ENCODE results near the gene NIPAL4.
"Not testable (repeated sequence)": the region's sequence is repeated elsewhere in the genome, so short reads cannot be mapped to it uniquely, and the experiment has no call there.

The NIPAL4 gene

GRCh38 chr5:157459715-157460599 is at the start of gene NIPAL4:
NIPAL4 (plus strand) TSS chr5:157460213; CDS start chr5:157460321, 108 bp downstream.
- peak; percentile 41 for DNase-seq

- DNase-seq = no peak
These were observed 44.2 kb upstream of the NIPAL4 start for GRCh38 chr5:157415838-157416237.

GRCh38 chr5:157419521-157419920 is 40.5 kb upstream of the NIPAL4 start:
- not testable (repeated sequence) for DNase-seq

- not testable (repeated sequence) for DNase-seq
These were observed 30.1 kb upstream of the NIPAL4 start for GRCh38 chr5:157429920-157430319.

- no peak for DNase-seq
These were observed 28.3 kb upstream of the NIPAL4 start for GRCh38 chr5:157431544-157432200.

DNA sequence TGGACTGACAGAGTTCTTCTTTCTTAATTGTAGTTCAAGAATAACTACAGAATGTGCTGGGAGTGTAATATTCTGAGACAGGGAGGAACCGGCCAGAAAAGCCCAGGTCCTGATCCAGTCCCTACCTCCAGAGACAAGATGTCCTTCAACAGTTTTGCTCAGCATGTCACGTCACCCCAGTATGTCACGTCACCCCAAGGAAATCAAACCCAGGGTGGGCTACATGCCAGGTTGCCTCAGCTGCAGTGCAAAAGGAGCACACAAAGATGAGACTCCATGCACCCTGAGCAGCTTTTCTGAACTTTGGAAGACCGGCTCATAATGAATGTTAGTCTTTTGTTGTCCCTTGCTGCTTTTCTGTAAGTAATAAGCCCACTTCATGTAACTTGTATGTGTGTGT is 25.9 kb upstream of the NIPAL4 start:
- DNase-seq = no peak

DNA sequence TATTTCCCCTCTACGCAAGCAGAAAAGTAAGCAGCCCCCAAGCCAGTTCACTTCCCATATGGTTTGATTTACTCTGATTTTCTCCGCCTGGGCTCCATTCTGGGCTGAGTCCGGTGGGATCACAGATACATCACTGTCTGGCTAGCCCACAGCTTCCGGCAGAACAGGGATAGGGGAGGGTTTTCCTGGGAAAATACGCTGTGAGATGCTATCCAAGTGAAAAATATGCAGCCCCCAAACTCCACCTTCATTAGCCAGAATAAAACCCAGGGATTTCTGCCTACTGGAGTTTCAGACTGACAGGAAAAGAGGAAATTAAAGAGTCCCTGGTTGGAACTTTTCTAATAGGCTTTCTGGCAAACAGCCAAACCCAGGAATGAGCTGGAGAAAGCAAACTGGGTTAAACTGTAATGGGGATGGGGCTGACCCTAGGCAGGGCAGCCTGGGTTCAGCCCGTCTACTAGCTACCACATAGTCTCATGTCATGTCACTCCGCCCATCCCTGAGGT is 16.9 kb upstream of the NIPAL4 start:
- DNase-seq = no peak

DNA sequence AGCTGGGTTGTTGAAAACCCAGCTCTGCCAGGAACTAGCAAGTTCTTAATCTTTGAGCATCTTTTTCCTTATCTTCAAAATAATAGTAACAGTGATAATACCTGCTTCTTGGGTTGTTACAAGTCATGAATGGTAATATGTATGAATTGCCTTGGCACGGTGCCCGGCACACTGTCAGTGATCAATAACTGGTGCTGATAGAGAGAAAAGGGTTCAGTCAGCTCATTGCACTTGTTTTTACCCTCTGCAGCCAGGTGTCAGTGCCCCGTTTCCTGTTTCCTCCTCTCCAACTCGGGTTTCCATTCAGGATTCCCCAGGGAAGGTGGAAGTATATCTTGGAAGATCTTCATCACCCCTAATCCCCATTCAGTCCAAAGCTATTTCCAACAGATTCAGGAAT is 15.8 kb upstream of the NIPAL4 start:
- DNase-seq = no peak

- no peak for DNase-seq
These were observed 14.1 kb upstream of the NIPAL4 start for GRCh38 chr5:157445745-157446411.

GRCh38 chr5:157446412-157446935 is 13.5 kb upstream of the NIPAL4 start:
- no peak for DNase-seq

DNA sequence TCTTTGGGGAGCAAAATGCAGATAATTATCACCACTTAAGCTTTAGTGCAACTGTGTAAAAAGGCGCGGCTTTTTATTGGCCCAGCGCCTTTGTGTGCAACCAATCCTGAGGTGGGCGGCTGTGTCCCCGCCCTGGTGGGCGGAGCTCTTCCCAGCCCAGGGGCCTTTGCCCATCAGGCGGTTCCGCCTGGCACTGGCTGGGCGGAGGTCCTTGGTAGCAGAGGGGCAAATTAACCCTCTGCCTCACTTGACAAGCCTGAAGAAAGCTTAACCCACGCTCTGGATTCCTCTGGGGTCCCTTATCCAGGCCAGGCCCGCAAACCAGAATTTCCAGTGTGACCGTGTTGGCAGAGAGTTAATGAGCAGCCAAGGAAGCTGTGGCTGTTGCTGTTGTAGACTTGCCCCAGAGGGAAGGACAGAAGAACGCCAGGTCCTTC is 12.8 kb upstream of the NIPAL4 start:
- no peak for DNase-seq

- DNase-seq = no peak
These were observed 10.8 kb upstream of the NIPAL4 start for GRCh38 chr5:157449011-157449723.

- DNase-seq = no peak
These were observed 10.0 kb upstream of the NIPAL4 start for GRCh38 chr5:157450024-157450423.

DNA sequence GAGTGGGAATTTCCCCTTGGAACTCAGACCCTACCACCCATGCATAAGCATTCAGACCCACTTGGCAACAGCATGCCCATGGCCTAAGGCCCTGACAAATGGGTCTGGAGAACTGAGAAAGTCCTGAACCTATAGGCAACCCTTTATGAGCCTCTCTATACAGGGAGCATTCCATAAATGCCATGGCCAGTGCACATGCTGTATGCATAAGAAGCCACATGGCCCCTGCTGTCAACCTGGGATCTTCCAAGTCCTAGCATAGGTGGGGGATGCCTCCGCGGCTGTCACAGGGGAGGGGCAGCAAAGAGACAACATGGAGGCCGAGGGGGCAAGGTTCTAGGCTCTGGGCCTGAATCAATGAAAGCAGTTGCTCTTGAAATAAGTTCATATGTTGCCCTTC is 8.2 kb upstream of the NIPAL4 start:
- DNase-seq = no peak

DNA sequence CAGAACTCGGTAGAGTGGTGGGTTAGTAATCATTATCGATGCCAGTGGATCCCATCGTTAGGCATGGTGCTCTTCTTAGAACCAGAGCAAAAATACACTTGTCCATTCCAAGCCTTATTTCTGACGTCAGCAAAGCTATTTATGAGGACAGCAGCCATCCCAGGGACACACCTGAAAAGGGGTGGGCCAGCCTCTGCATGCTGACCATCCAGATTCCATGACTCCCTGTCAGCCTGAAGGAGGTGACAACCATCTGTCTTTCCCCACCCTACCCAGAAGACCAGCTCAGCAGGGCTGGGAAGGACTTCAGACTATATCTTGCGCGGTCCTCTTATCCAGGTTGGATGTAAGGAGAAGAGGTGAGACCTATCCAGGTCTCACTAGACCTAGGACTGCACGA is 5.7 kb upstream of the NIPAL4 start:
- no peak for DNase-seq

DNA sequence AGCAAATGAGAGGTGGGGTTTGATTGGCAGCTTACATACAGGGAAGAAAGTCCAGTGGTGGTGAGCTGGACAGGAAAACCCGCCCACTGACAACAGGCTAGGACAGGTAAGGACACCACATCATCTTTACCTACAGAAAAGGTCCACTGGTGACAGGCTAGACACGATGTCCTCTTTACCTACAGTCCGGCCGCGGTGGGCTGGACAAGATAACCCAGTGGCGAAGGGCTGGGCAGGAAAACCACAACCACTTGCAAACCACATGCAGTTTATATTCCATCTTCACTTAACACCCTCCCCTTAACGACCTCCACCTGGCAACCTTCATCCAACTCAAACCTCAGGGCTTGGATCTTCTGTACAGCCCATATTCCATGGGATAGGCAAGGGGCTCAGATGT is 5.0 kb upstream of the NIPAL4 start:
- DNase-seq = no peak

GRCh38 chr5:157456301-157456700 is 3.7 kb upstream of the NIPAL4 start:
- DNase-seq = no peak

GRCh38 chr5:157457391-157457790 is 2.6 kb upstream of the NIPAL4 start:
- DNase-seq = no peak

- no peak for DNase-seq
These were observed 1.2 kb upstream of the NIPAL4 start for GRCh38 chr5:157458835-157459234.

GRCh38 chr5:157460921-157461792 is 1.1 kb downstream of the NIPAL4 start:
- DNase-seq = no peak

- DNase-seq = no peak
These were observed 3.1 kb downstream of the NIPAL4 start for GRCh38 chr5:157463081-157463480.
